Fibroblast of gingiva (primary cell): ENCODE measurements around the gene NUP214.
"Not testable (repeated sequence)": the region's sequence is repeated elsewhere in the genome, so short reads cannot be mapped to it uniquely, and the experiment has no call there.

Source experiments
- DNase-seq: peaks from one replicate; pipeline ENCODE4 v3.0.0-alpha.2; 2011; ENCODE audit warnings: low read depth

NUP214 gene

DNA sequence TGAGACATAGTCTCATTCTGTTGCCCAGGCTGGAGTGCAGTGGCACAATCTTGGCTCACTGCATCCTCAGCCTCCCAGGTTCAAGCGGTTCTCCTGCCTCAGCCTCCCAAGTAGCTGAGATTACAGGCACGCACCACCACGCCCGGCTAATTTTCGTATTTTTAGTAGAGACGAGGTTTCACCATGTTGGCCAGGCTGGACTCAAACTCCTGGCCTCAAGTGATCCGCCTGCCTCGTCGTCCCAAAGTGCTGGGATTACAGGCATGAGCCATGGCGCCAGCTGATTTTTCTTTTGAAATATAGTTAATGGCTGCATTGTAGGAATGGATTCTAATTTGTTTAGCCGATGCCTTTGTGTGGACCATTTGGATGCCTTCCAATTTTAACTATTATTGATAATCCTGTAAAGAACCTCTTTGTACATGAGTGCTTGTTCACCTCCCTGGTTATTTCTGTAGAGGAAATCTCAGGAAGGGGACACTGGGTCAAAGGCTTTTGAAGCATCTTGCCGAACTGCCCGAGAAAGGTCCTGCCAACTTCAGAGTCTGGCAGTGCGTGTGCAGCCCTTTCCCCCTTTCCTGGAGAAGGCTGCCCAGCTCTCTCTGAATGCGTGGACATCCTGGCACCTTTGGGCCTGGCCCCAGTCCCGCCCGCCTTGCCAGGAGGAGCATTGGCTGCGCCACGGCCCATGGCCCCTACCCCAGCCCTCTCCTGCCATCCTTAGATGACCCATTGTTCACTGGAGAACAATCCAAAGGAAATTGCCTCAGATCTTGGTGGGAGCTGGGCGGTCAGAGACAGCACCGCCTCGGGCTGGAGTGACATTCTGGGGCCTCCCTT lies 8.9 kb upstream of the NUP214 start:
- DNase-seq, result no peak

GRCh38 chr9:131117121-131117761 lies 8.1 kb upstream of the NUP214 start:
- DNase-seq, result no peak

- no peak for DNase-seq
Measured at GRCh38 chr9:131117762-131118145, 7.6 kb upstream of the NUP214 start.

GRCh38 chr9:131119600-131119999 lies 5.8 kb upstream of the NUP214 start:
- no peak for DNase-seq

GRCh38 chr9:131120620-131121228 lies 4.7 kb upstream of the NUP214 start:
- DNase-seq, result no peak

GRCh38 chr9:131121346-131121745 lies 4.0 kb upstream of the NUP214 start:
- no peak for DNase-seq

DNA sequence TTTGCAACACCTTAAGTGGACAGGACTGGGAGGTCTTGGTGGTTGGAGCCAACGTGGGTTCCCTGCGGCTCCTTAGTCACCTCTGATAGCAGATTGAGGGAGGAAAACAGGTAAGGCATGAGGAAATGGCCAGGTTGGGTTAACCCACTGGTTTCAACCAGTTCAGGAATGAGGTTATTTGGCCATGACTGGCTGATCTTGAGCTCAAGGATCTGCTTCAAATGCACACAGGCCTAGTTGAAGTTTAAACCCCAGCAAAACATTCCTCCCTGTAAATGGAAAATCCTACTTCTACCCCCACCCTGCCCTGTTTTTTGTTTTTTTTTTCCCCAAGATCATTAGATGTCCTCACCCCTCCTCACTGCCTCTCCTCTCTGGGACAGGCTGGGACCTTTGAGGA lies 3.2 kb upstream of the NUP214 start:
- DNase-seq, result no peak

- no peak for DNase-seq
Measured at GRCh38 chr9:131125038-131125287, 423 bp upstream of the NUP214 start.

- no peak for DNase-seq
Measured at GRCh38 chr9:131126059-131126426, 657 bp downstream of the NUP214 start.

- DNase-seq, result no peak
Measured at GRCh38 chr9:131129183-131129582, 3.8 kb downstream of the NUP214 start.

DNA sequence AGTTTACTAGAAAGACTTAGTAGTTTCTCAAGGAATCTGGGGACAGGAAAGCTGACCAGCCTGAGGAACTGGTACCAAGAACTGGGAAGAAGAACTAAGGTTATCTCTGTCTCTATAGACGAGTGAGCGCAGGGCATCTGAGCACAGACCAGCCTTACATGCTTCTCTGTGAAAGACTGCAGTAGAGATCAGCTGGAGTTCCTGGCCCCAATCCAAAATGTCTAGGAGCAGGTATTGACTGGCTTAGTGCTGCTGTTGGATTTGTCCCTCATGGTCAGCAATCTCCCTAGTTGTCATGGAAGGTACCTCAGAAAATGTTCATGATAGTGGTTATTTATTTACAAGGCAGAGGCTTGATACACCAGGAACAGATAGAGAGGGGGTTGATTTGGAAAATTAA lies 13.3 kb downstream of the NUP214 start:
- no peak for DNase-seq

DNA sequence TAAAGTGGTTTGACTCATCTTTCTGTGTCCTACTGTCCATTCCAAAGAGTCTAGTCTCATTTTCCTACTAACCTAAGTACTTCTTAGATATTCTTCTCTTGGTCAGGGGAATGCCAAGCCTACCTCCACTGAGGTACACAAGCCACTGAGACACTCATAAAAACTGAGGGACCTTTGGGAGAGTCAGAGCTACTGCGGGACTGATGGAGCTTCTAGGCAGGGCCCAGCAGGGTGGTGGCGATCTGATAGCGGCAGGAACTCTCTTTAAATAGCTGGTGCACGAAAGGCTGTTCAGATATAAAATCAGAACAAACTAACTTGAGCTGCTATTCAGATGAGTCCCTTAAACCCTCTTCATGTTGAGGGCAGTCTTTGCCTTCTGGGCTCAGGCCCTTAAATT lies 14.7 kb downstream of the NUP214 start:
- DNase-seq, result no peak

DNA sequence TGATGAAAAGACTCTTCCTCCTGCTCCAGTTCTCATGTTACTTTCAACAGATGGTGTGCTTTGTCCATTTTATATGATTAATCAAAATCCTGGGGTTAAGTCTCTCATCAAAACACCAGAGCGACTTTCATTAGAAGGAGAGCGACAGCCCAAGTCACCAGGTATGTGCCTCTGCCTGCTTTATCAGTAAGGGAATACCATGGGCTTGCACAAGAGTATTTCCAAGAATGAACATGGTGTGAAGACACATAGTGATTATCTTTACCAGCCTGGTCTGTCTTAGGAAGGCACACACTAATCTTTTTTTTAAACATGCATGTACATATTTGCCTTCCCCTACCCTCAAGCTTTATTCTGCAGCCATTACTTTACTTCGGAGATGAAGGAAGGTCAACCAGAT lies 15.2 kb downstream of the NUP214 start:
- DNase-seq, result no peak

GRCh38 chr9:131142160-131142559 lies 16.8 kb downstream of the NUP214 start:
- no peak for DNase-seq

DNA sequence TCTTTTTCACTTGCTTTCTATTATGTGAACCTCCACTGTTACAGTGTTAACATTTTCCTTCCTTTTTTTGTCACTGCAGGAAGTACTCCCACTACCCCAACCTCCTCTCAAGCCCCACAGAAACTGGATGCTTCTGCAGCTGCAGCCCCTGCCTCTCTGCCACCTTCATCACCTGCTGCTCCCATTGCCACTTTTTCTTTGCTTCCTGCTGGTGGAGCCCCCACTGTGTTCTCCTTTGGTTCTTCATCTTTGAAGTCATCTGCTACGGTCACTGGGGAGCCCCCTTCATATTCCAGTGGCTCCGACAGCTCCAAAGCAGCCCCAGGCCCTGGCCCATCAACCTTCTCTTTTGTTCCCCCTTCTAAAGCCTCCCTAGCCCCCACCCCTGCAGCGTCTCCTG lies 18.8 kb downstream of the NUP214 start:
- DNase-seq, result no peak

DNA sequence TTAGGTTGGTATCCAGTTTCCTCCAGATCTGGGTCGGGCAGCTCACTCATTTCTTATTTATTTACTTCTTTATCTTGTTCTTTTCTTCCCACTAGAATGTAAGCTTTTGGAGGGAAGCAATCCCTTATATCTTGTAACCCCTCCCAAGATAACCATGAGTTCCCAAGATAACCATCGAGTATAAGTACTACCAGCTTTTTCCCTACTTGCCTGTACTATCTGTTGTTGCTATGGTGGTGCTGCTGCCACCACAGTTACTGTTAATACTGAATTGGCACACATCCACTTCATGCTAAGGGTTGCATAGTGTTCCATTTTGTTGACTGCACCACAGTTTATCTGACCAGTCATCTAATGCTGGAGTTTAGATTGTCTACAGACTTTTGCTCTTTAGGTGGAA lies 19.9 kb downstream of the NUP214 start:
- DNase-seq, result no peak

- no peak for DNase-seq
Measured at GRCh38 chr9:131146186-131146585, 20.8 kb downstream of the NUP214 start.

DNA sequence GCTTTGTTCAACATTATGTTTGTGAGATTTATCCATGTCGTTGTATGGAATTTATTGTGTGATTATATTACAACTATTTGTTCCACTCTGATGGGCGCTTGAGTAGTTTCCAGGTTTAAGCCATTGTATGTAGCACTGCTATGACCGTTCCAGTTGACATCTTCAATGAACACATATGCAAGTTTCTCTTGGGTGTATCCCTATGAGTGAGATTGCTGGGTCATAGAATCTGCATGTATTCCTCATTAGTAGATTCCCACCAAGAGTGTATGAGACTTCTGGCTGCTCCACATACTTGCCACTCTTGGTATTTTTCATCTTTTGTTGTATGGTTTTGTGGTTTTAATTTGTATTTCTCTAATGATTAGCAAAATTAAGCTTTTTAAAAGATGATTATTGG lies 22.9 kb downstream of the NUP214 start:
- no peak for DNase-seq

- DNase-seq, result no peak
Measured at GRCh38 chr9:131148966-131149687, 23.7 kb downstream of the NUP214 start.

- no peak for DNase-seq
Measured at GRCh38 chr9:131149688-131150053, 24.3 kb downstream of the NUP214 start.

- no peak for DNase-seq
Measured at GRCh38 chr9:131153595-131153994, 28.2 kb downstream of the NUP214 start.

DNA sequence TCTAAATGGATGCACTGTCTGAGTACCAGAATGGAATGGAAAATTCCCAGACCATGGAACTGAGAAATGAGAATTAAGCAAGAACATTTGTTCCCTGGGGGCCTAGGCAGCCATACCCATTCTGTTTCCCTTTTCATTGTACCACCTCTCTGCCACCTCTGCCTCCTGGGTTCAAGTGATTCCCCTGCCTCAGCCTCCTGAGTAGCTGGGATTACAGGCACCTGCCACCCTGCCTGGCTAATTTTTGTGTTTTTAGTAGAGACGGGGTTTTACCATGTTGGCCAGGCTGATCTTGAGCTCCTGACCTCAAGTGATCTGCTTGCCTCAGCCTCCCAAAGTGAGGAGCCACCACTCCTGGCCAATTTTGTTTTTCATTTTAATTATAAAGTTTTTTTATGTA lies 33.3 kb downstream of the NUP214 start:
- not testable (repeated sequence) for DNase-seq
